ENCODE data around the gene CGB8. TPM values are rescaled to one million over a fixed set of nuclear protein-coding genes. Genes with fewer than 3 reads are reported as not detected.

The CGB8 gene
- polyA plus RNA-seq, 1 donor from 2014 or later: not detected

GRCh38 chr19:49014123-49014869 is 34.6 kb downstream of the CGB8 start:
- peak overlapping the region in 2 of 4 donors; percentile 72 to 73 for H3K4me3 Mint-ChIP-seq

GRCh38 chr19:49011194-49011593 is 37.7 kb downstream of the CGB8 start:
- H3K27me3 Mint-ChIP-seq: no peaks in the 10 kb centered on the region
- H3K36me3 Mint-ChIP-seq: no peaks in the 10 kb centered on the region
- no peak overlapping the region for H3K4me3 Mint-ChIP-seq
- H3K9me3 Mint-ChIP-seq: no peaks in the 10 kb centered on the region
- H3K27ac Mint-ChIP-seq: peak overlapping the region in 1 of 3 donors; percentile 31
- H3K4me1 Mint-ChIP-seq: no peaks in the 10 kb centered on the region

More at GRCh38 chr19:49014123-49014869, 34.6 kb downstream of the CGB8 start:
- Mint-ChIP-seq H3K27ac (no peak overlapping the region), H3K27me3 (peaks cover 3% of the 10 kb centered on the region), H3K9me3 (no peaks in the 10 kb centered on the region), H3K4me1 (peaks cover 4% of the 10 kb centered on the region in 3 donors), H3K36me3 (peaks cover 1% of the 10 kb centered on the region)

GRCh38 chr19:49010453-49010852 is 38.5 kb downstream of the CGB8 start:
- H3K36me3 Mint-ChIP-seq: no peaks in the 10 kb centered on the region
- H3K4me3 Mint-ChIP-seq: no peak overlapping the region
- no peaks in the 10 kb centered on the region for H3K27me3 Mint-ChIP-seq
- peak overlapping the region in 1 of 3 donors; percentile 10 for H3K27ac Mint-ChIP-seq
- no peaks in the 10 kb centered on the region for H3K4me1 Mint-ChIP-seq
- no peaks in the 10 kb centered on the region for H3K9me3 Mint-ChIP-seq

- Mint-ChIP-seq H3K4me1 (no peaks in the 10 kb centered on the region), H3K4me3 (no peak overlapping the region), H3K27me3 (no peaks in the 10 kb centered on the region), H3K36me3 (no peaks in the 10 kb centered on the region), H3K27ac (no peak overlapping the region), H3K9me3 (no peaks in the 10 kb centered on the region)
These were observed 39.1 kb downstream of the CGB8 start for GRCh38 chr19:49009828-49010227.

DNA sequence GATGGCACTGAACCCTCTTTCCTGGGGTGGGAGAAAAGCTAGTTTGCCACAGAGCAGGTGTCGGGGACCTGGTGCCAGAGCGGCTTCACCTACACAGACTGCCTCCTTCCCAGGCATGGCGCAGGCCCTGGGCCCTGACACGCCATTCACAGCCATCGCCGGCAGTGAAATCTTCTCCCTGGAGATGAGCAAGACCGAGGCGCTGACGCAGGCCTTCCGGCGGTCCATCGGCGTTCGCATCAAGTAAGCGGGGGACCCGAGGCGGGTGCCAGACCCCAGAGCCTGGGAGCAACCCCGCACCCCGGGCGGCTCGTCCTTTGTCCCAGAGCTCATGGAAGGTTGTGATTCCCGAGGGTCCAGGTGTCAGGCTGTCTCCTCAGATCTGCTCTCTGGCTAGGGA is 42.0 kb downstream of the CGB8 start:
- H3K4me1 Mint-ChIP-seq: peaks cover 0 to 2% (median 0%) of the 10 kb centered on the region in 3 donors
- H3K27ac Mint-ChIP-seq: no peak overlapping the region
- no peaks in the 10 kb centered on the region for H3K9me3 Mint-ChIP-seq
- H3K27me3 Mint-ChIP-seq: no peaks in the 10 kb centered on the region
- no peaks in the 10 kb centered on the region for H3K36me3 Mint-ChIP-seq
- no peak overlapping the region for H3K4me3 Mint-ChIP-seq

- Mint-ChIP-seq H3K27me3 (no peaks in the 10 kb centered on the region), H3K27ac (no peak overlapping the region), H3K4me3 (no peak overlapping the region), H3K9me3 (no peaks in the 10 kb centered on the region), H3K4me1 (peaks cover 0 to 2% (median 0%) of the 10 kb centered on the region in 3 donors), H3K36me3 (no peaks in the 10 kb centered on the region)
These were observed 43.8 kb downstream of the CGB8 start for GRCh38 chr19:49004964-49005614.

DNA sequence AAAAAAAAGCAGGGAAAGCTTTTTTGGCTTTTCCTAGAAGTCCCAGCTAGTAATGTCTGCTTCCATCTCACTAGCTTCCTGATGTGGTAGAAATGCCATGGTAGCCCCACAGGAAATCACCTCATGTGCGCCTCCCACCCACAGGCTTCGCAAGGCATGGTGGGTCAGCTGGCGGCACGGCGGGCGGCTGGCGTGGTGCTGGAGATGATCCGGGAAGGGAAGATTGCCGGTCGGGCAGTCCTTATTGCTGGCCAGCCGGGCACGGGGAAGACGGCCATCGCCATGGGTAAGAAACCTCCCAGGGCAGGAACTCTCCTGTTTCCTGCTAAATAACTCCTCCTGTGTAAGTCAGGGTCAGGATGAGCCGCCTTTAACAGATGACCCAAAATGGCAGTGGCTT is 44.8 kb downstream of the CGB8 start:
- Mint-ChIP-seq H3K4me3 (no peak overlapping the region), H3K4me1 (peaks cover 4 to 6% (median 5%) of the 10 kb centered on the region in 3 donors), H3K36me3 (peaks cover 3% of the 10 kb centered on the region), H3K27me3 (no peaks in the 10 kb centered on the region), H3K27ac (no peak overlapping the region), H3K9me3 (no peaks in the 10 kb centered on the region)

GRCh38 chr19:48999481-49000325 is 49.2 kb downstream of the CGB8 start:
- Mint-ChIP-seq H3K36me3 (peaks cover 3% of the 10 kb centered on the region), H3K27ac (no peak overlapping the region), H3K4me1 (peaks cover 9 to 11% (median 10%) of the 10 kb centered on the region in 3 donors), H3K4me3 (peak overlapping the region in 1 of 4 donors; percentile 33), H3K27me3 (no peaks in the 10 kb centered on the region), H3K9me3 (no peaks in the 10 kb centered on the region)

GRCh38 chr19:48997972-48998371 is 50.9 kb downstream of the CGB8 start:
- Mint-ChIP-seq H3K4me1 (peaks cover 14 to 18% (median 18%) of the 10 kb centered on the region in 3 donors), H3K27me3 (no peaks in the 10 kb centered on the region), H3K27ac (peak overlapping the region in 1 of 3 donors; percentile 11), H3K36me3 (peaks cover 5% of the 10 kb centered on the region), H3K4me3 (peak overlapping the region in 1 of 4 donors; percentile 60), H3K9me3 (no peaks in the 10 kb centered on the region)

Other genes starting within 250 kb of the CGB8 start
- gene BCAT2, start 238.1 kb downstream of the CGB8 start, polyA plus RNA-seq: 31.8 TPM
- 1.2 TPM for gene HSD17B14, start 212.6 kb downstream of the CGB8 start, polyA plus RNA-seq
- gene PLEKHA4, start 180.5 kb downstream of the CGB8 start, polyA plus RNA-seq: 3.2 TPM
- gene PPP1R15A, start 176.7 kb downstream of the CGB8 start, polyA plus RNA-seq: 558 TPM
- not detected for gene TULP2, start 150.4 kb downstream of the CGB8 start, polyA plus RNA-seq
- 103 TPM for gene NUCB1, start 148.8 kb downstream of the CGB8 start, polyA plus RNA-seq
- 0.39 TPM for gene DHDH, start 115.4 kb downstream of the CGB8 start, polyA plus RNA-seq
- 101 TPM for gene BAX, start 94.2 kb downstream of the CGB8 start, polyA plus RNA-seq
- 7,236 TPM for gene FTL, start 83.8 kb downstream of the CGB8 start, polyA plus RNA-seq
- 26.4 TPM for gene GYS1, start 55.8 kb downstream of the CGB8 start, polyA plus RNA-seq
- gene RUVBL2, start 55.2 kb downstream of the CGB8 start, polyA plus RNA-seq: 65.7 TPM
- gene LHB, start 32.0 kb downstream of the CGB8 start, polyA plus RNA-seq: 0.78 TPM
- not detected for gene CGB3, start 24.8 kb downstream of the CGB8 start, polyA plus RNA-seq
- gene CGB2, start 17.2 kb downstream of the CGB8 start, polyA plus RNA-seq: not detected
- gene CGB1, start 12.2 kb downstream of the CGB8 start, polyA plus RNA-seq: not detected
- not detected for gene CGB5, start 5.3 kb downstream of the CGB8 start, polyA plus RNA-seq
- not detected for gene CGB7, start 8.6 kb upstream of the CGB8 start, polyA plus RNA-seq
- gene NTF4, start 15.7 kb upstream of the CGB8 start, polyA plus RNA-seq: not detected
- not detected for gene KCNA7, start 23.6 kb upstream of the CGB8 start, polyA plus RNA-seq
- gene SNRNP70, start 36.3 kb upstream of the CGB8 start, polyA plus RNA-seq: 67.0 TPM
- 8.3 TPM for gene LIN7B, start 65.3 kb upstream of the CGB8 start, polyA plus RNA-seq
- 2.6 TPM for gene C19orf73, start 70.0 kb upstream of the CGB8 start, polyA plus RNA-seq
- gene PPFIA3, start 70.4 kb upstream of the CGB8 start, polyA plus RNA-seq: not detected
- not detected for gene HRC, start 106.3 kb upstream of the CGB8 start, polyA plus RNA-seq
- gene TRPM4, start 108.7 kb upstream of the CGB8 start, polyA plus RNA-seq: not detected